NCI-H774 (cell line): Measurements from ENCODE around the gene ARF1.

ENCODE experiments used
- DNase-seq: peaks from one replicate; lab custom pipeline; 2025; lab: John Stamatoyannopoulos, UW

ARF1 gene

DNA sequence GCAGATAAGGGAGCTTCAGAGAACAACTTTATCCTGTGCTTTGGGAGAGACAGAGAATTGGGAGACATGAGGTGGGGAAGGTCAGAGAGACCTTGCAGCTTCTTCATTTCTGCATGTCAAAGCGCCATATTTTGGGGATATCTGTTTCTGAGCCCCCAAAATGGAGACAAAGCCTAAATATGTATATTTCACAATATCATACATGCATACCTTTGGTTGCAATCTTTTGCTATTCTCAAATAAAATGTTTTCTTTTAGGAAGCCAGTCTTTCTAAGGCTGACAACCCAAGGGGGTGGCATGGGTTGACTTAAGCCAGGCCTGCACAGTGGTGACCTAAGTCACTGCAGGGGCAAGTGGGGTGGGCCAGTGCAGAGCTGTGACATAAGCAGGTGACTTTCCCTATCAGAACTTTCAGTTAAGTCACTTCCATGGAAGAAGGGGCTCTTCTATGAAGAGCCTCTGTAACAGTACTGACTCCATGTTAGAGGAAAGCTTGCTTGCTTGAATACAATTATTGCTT is 40.5 kb downstream of the ARF1 start:
- DNase-seq, result no peak

DNA sequence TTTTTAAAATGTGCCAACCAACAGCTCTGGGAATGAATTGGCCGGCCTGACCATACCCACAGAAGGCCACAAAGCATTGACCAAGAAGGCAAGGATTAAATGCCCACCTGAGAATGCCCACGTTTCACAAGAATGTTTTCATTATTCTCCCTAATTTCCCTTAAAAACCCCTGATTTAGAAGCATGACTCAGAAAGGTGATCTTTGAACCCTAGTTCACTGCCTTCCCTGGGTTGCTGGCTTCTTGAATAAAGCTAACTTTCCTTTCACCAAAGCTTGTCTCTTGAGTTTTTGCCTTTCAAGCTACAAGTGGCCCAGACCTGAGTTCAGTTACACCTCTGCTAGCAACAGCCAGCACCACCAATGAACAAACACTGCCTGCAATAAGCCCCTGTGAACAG is 41.0 kb downstream of the ARF1 start:
- no peak for DNase-seq

DNA sequence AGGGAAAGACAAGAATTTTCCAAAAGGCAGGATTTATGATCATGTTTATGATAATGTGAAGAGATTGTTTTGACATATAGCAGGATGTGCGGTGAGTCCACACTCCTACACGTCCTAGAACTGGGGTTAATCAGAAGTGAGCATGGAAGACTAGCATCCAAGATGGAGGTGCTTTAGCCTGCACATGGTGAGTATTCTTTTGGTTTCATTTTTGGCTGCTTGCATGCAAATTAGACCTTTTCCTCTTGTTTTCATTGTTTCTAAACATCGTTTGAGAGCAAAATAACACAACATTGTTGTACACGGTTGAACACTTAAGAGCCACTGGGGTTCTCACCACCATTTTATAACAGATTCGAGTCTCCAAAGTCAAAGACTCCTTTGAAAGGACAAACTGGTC is 42.7 kb downstream of the ARF1 start:
- DNase-seq, result no peak

DNA sequence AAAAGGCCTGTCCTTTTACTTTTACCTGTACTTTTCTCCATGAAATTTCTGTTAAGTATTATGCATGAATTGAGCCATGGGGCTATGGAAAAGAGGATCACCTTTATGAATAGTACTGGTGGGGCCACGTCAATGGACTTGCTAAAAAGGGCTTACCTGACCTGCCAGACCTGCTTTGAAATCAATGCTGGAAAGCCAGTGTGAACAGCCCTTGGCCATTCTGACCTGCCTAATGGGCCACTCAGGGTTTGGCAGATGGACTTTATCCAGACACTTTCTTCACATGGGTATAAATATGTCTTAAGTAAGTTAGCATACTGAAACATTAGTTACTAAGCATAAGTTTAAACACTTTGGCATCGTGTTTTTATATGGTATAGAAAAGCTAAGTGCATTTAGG is 49.3 kb downstream of the ARF1 start:
- no peak for DNase-seq

DNA sequence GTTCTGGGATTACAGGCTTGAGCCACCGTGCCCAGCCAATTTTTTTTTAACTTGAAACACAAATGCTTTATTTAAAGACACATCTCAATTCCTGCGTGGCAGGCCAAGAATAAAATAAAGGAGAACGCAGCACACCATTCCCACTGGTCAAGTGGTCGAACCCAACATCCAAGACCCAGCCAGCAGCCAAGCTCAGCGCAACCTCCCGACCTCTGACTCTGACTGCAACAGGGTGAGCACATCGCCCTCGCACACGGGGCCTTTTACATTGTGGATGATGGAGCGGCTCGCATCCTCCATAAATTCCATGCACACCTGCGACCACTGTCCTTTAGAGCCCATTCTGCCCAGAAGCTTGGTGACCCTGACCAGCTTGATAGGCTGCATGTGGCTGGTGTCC is 52.1 kb downstream of the ARF1 start:
- DNase-seq, result no peak

DNA sequence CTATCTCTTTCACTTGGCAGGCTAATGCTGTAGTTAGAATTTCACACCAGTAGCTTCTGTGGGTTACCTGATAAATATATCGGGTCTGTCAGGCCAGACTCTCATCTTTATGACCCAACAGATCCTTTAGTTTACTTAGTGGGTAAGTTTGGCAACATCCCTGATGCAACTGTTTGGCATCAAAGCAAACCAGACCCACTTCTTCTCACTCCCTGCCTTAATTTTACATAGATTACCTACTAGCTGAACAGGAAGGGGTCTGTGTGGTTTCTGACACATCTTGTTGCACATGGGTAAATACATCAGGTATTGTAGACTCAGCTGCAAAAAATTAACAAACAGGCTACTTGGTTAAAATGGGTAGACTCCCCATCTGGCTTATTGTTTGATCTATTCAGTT is 54.4 kb downstream of the ARF1 start:
- DNase-seq, result no peak

DNA sequence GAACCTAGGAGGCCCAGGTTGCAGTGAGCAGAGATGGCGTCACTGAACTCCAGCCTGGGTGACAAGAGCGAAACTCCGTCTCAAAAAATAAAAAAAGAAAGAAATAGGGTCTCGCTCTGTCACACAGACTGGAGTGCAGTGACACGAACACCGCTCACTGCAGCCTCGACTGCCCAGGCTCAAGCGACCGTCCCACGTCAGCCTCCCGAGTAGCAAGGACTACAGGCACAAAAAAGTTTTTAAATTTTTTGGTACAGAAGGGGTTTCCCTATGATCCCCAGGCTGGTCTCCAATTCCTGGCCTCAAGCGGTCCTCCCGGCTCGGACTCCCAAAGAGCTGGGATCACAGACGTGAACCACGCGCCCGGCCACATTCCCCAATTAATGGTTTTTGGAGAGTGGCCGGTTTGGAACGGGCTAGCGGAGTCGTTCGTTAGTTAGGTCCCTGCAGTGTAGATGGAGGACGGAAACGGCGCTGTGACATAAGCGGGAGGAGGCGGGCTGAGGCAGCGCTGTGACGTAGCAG is 57.0 kb downstream of the ARF1 start:
- DNase-seq, result no peak

DNA sequence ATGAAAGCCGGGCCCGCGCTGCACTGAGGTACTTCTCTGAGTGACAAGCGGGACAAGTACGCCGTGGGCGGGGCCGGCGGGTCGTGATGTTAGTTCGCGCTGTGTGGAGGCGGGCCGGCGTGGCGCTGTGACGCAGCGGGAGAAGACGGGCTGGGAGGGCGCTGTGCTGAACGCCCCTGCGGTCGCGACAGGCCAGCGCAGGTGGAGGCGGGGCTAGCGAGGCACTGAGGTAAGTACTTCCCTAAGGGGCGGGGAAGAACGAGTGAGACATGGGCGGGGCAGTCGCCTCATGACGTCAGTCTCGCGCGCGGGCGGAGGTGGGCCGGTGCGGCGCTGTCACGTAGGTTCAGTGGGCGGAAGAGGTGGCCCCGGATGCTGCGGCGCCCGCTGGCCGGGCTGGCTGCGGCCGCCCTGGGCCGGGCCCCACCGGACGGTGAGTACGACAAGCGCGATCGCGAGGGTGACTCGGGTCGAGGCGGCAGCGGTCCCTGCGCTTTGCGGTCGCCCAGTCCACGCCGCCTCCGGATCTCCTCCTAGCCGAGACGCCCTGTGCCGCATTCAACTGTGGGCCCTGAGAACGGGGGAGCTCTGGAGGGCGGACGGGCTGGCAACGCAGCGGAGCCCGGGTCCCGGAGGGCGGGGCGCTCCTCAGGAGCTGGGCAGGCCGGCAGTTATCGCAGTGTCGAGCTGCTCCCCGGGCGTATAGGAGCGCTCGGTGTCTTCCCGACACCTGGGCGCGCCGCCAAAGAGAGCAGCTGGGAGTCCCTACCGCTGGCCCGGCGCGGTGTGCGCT is 57.6 kb downstream of the ARF1 start, which contains the start of gene GUK1:
GUK1 (plus strand) TSS at position 349 of the 793 bp plus-strand sequence; CDS start at position 373, 24 bp downstream.
- peak; percentile 99 for DNase-seq

DNA sequence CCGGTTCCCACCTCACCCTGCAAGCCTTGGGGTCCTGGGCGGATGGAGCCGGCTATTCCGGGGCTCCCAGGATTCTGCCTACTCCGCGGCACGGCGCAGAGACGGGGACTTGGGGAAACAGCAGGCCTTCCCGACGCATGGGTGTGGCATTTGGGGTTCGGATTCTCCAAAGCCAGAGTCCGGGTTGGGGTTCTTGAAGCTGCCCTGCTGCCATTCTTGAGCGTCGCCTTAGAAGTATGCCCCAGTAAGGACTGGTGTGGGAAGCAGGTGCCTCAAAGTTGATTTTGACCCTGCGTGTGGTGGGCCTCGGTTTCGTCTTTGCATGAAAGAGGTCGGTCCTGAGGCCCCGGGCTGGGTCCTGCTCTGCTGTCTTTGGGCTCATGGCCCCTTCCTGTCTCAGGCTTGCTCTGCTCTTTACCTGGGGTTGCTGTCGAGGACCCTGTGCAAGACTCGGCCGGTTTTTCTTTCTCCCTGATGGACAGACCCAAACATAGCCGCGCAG is 58.3 kb downstream of the ARF1 start:
- DNase-seq, result no peak

DNA sequence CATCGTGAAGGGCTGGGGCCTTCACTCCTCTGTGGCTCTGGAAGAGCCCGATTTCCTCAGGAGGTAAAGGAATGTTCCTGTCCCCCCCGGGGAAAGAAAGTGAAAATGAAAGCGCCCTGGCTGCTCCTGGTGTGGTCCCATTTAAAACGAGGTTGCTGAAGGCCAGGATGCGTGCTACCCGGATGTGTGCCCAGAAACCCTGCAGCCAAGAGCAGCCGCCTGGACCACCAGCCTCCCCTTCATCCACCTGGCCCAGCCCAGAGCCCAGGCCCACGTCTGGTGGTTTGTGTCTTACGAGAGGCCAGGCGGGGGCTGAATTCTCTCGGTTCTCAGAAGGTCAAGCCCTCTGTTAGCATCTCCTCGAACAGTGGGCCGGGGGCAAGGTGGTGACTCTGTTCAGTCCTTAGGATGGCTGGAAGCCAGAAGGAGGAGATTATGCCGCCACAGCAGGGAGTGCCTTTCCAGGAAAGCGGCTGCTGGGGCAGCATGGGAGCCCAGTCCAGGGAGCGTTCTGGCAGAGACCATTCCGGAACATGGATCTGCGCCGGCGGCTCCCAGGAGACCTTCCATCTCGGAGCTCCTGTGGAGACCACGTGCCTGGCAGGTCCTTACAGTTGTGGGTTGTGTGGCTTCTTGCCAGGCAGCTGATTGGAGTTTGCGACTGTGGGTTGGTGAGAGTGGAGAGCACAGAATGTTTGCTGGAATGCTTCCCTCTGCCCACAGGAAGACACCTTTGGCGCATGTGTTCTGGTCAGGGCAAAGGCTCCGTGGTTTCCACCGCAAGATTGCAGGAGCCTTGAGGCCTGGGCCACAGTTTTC is 58.9 kb downstream of the ARF1 start:
- DNase-seq, result no peak

DNA sequence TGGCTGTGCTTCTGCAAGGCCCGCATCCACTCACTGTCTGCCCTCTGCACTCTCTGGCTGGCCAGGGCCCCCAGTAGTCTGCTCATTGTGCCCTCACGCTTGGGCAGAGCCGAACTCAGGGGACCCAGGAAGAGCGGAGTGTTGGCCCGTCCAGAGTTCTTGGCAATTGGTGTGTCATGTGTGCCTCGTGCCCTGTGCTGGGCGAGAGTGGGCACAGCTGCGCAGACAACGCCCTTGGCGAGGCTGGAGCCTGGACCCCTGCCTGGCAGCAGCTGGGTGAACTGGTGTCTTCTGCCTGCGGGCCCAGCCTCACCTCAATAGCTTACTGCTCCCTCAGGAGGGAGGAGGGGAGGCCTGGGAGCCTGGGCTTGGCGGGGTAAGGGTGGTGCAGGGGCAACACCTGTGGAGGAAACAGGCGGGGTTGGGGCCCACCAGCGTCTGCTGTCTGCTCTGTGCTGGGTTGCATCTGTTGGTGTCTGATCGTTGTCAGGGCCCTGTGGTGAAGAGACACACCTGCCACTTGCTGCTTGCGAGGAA is 59.7 kb downstream of the ARF1 start:
- no peak for DNase-seq

DNA sequence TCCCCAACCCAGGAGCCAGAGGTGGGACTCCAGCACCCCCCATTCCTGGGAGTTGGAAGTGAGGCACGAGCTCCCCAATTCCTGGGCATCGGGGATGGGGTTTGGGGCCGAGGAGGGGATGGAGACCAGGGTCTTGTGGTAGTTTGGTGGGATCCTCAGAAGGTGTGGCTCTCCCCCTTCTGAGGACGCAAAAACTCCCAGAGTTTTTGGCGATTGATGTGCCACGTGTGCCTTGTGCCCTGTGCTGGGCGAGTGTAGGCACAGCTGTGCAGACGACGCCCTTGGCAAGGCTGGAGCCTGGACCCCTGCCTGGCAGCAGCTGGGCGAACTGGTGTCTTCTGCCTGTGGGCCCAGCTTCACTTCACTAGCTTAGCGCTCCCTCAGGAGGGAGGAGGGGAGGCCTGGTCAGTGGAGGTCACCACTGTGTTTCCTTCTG is 60.2 kb downstream of the ARF1 start:
- no peak for DNase-seq

DNA sequence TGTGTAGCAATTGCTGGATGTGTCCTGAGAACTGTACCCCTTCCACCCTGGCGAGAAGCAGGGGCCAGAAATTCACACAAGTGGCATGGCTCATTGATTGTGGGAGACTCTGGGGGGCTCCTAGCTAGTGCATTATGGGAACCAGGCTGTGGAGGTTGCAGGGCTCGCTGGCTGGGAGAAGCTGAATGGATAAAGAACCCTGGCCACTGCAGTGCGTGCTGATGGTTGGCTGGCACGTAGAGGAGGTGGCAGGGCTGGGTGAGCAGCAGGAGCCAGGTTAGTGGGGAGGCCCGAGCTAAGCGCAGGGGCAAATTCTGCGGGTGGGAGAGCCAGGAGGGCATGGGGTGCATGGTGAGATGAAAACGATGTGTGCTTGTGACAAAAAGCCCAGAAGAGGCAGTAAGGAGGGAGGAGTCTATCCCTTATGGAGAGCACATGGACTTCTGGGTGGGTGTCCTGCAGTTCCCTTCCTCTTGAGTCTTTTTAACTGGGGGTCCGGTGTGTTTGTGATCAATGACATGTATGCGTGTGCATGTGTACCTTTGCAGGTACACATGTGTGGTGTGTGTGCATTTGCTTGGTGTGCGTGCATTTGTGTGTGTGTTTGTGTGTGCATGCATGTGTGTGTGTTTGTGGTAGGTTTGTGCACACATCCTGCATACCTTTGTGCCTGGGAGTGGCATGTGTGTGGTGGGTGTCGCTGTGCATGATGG is 61.1 kb downstream of the ARF1 start:
- DNase-seq, result no peak

DNA sequence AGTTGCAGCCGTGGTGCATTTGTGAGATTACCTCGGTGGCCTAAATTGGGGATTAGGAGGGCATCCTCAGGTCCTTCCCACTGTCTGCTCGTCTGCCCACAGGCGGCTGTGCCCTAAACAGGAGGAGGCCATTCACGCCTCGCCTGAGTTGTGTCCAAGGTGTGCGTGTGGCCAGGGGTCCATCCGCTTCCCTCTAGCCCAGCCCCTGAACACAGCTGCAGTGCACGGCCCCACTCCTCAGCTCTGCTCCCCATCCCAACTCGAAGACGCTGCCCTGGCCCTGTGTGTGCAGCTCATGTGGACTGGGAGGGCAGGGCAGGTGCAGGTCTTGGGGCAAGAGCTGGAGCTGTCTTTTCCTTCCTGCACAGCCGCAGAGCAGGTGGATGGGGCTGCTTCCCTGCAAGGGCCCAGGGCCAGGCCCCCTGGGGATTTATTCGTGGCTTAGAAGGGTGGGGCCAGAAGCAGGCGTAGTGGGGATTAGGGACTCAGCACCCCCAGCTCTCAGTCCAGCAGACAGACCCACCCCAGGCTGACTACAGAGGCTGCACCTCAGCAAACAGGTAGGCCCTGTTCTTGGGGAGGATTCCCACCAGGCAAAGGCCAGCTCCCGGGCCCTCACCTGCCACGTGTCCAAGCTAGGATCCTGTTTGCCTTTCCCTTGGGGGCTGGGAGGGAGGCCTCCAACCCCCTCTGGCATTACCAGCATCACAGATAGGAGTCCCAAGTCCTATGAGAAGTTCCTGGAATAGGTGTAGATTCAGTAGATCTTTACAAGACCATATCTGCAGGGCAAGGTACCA is 61.9 kb downstream of the ARF1 start:
- DNase-seq, result no peak

DNA sequence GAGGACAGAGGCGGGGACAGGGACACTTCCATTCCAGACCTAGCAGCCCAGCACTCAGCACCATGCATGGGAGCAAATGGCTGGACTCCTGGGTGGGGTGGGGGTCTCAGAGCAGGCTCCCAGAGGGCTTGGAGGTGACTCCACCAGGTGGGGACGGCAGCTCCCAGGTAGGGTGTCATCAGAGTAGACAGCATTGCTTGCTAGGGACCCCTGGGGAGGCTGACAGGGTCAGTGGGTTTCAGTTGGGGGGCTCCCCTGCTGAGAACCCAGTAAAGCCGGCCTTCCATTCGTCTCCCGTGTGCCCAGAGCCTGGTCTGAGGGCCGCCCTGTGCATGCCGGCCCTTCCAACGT is 62.5 kb downstream of the ARF1 start:
- DNase-seq, result no peak

DNA sequence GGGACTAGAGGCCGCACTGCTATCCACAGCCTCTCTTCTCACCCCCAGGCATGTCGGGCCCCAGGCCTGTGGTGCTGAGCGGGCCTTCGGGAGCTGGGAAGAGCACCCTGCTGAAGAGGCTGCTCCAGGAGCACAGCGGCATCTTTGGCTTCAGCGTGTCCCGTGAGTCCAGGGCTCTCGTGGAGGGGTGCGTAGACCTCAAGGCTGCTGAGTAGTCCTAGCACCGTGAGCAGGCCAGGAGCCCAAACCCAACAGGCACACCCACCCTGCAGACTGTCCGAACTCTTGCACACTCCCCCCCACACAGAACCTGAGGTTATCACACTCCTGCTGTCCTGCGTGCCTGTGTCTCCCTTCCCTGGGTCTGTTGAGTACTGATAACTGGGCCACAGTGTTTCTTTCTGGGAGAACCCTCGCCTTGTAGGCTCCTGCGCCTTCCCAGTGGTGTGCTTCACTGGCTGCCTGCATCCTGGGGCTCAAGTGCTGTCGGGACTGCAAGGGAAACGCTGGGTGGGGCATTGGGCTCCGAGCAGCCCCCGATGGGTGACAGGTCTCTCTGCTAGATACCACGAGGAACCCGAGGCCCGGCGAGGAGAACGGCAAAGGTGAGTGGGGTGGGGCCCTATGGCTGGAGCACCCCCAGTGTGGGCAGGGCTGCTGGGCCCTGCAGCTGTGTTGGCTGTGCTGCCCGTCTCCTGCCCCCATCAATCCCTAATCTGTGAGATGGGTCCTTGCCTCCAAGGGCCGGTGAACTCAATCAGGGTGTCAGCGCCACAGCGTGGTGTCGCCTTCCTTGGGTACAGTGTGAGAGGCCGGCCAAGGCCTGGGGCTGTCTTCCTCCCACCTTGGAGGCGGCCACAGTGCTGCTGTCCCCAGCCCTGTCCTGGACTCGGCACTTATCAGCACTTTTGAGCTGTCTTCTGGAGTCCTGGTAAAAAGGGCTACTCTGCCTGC is 63.2 kb downstream of the ARF1 start:
- no peak for DNase-seq

DNA sequence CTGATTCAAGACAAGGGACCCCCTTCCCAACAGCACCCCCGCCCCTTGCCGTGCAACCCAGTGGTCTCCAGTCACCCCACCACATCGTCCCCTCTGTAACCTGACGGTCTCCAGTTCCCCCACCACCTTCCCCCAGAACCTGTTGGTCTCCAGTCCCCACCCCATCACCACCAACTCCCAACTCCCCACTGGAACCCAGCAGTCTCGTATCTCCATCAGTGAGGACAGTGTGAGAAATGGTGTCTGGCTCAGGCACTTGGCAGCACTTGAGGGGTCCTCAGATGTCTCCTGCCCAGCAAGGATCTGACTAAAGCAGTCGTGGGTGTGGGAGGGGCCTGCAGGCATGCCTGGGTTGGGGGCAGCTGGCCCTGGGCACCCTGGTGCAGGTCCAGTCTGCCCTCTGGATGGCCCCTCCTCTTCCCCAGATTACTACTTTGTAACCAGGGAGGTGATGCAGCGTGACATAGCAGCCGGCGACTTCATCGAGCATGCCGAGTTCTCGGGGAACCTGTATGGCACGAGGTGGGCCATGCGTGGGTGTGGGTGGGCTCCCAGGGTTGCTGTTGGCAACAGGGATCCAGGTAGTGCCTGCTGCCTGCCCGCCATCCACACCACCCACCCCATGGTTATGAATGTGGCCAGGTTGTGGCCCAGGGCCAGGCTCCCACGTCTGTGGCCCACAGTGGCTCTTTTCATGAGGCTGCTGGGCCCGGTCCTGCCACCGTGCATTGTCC is 64.1 kb downstream of the ARF1 start:
- DNase-seq, result no peak

DNA sequence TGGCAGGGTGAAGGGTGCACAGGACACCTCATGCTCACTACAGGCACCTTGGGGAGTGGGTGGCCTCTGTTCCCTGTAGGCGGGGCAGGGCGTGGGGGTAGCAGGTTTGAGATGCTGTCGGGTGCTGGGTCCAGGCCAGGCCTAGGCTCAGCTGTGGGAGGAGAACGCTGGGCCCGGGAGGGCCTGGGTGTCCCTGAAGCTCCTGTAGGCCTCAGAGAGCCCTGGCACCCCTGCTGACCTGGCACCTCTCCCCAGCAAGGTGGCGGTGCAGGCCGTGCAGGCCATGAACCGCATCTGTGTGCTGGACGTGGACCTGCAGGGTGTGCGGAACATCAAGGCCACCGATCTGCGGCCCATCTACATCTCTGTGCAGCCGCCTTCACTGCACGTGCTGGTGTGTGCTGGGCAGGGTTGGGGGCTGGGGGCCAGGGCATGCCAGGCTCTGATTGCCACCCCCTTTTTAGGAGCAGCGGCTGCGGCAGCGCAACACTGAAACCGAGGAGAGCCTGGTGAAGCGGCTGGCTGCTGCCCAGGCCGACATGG is 64.7 kb downstream of the ARF1 start:
- no peak for DNase-seq

DNA sequence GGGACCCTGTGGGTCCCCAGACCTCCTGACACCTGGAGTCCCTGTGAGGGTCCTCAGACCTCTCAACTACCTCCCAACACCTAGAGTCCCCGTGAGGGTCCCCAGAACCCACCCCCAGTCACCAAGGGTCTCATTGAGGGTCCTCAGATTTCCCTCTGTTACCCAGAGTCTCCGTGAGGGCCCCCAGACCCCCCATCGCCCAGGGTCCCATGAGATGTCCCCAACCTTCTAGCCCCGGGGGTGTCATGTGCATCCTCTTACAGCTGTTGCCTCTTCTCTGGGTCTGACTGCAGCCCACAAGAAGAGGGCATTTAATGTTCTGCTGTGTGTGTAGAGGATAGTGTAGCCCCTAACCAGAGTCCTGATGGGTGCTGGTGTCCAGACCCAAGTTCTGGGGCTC is 65.3 kb downstream of the ARF1 start:
- no peak for DNase-seq
